CD14-positive monocyte (primary cell): ENCODE data around the gene SCN8A. TPM values are rescaled to one million over a fixed set of nuclear protein-coding genes. Genes with fewer than 3 reads are reported as not detected.
A peak's percentile ranks its signal among the peaks of the same experiment; 100 is the strongest.

ENCODE experiments used
- DNase-seq, 3 donors: peaks; one replicate each; pipeline ENCODE4 v3.0.0-alpha.2; 2011 to 2022
- H2AFZ ChIP-seq: 2 replicates; pipeline ENCODE4 v1.6.0; 2012; ENCODE audit warnings: mild to moderate bottlenecking, low read depth, low read length, inconsistent platforms; ENCODE audit not compliant: insufficient read depth, poor library complexity, severe bottlenecking
- H3K27ac ChIP-seq, 2 donors: 1 replicate in 1 of 2; 2 replicates in 1 of 2; pipeline ENCODE4 v1.5.1; 2012 to 2013; ENCODE audit warnings: low read length in 2 of 2, control low read depth in 1 of 2, inconsistent platforms in 1 of 2, low read depth in 1 of 2, mild to moderate bottlenecking in 1 of 2
- H3K27me3 ChIP-seq, 2 donors: one replicate each; pipeline versions ENCODE4 v1.6.0 to v1.6.1; 2011 to 2013; ENCODE audit warnings: low read length in 2 of 2; ENCODE audit not compliant: control insufficient read depth in 2 of 2, insufficient read depth in 2 of 2
- H3K36me3 ChIP-seq, 2 donors: replicated peaks in 1 of 2; 1 replicate in 1 of 2; 2 replicates in 1 of 2; pipeline versions ENCODE4 v1.5.1 to v1.6.1; 2012 to 2013; ENCODE audit warnings: low read length in 2 of 2, control low read depth in 1 of 2, inconsistent platforms in 1 of 2, mild to moderate bottlenecking in 1 of 2; ENCODE audit not compliant: insufficient read depth in 2 of 2, control insufficient read depth in 1 of 2
- H3K4me1 ChIP-seq, 2 donors: 1 replicate in 1 of 2; 2 replicates in 1 of 2; pipeline versions ENCODE4 v1.5.1 to v1.6.1; 2012 to 2013; ENCODE audit warnings: low read length in 2 of 2, control low read depth in 1 of 2, inconsistent platforms in 1 of 2, mild to moderate bottlenecking in 1 of 2, moderate library complexity in 1 of 2; ENCODE audit not compliant: insufficient read depth in 2 of 2, control insufficient read depth in 1 of 2
- H3K4me2 ChIP-seq: replicated peaks from 2 replicates; pipeline ENCODE3; 2012; ENCODE audit warnings: low read length, moderate library complexity, mild to moderate bottlenecking; ENCODE audit not compliant: poor library complexity, severe bottlenecking; ENCODE audit errors: extremely low read depth
- H3K4me3 ChIP-seq, 3 experiments: fragments of 200-600 bp in 1 of 3; sonication (generic) in 1 of 3; replicated peaks in 1 of 3; 1 replicate in 2 of 3; 2 replicates in 1 of 3; pipeline ENCODE4 v1.5.1; 2011 to 2013; ENCODE audit warnings: low read length in 3 of 3, mild to moderate bottlenecking in 3 of 3, control low read depth in 2 of 3, low read depth in 2 of 3, inconsistent platforms in 1 of 3, moderate library complexity in 1 of 3
- H3K79me2 ChIP-seq: 2 replicates; pipeline ENCODE4 v1.6.0; 2012; ENCODE audit warnings: mild to moderate bottlenecking, control low read depth, inconsistent platforms, low read length, moderate library complexity; ENCODE audit not compliant: insufficient read depth
- H3K9ac ChIP-seq: 2 replicates; pipeline ENCODE4 v1.6.0; 2017; ENCODE audit warnings: low read length, mild to moderate bottlenecking; ENCODE audit not compliant: insufficient read depth, poor library complexity, severe bottlenecking
- H3K9me3 ChIP-seq, 2 donors: replicated peaks in 1 of 2; 1 replicate in 1 of 2; 2 replicates in 1 of 2; pipeline versions ENCODE4 v1.5.1 to v1.6.1; 2012 to 2013; ENCODE audit warnings: low read length in 2 of 2, control low read depth in 1 of 2; ENCODE audit not compliant: control insufficient read depth in 1 of 2, insufficient read depth in 1 of 2
- H4K20me1 ChIP-seq: 2 replicates; pipeline ENCODE4 v1.6.0; 2012; ENCODE audit warnings: mild to moderate bottlenecking, low read length, control low read depth, moderate library complexity; ENCODE audit not compliant: insufficient read depth
- H3K27ac Mint-ChIP-seq, 7 donors: one replicate each; pipeline ENCODE4 v1.8.0; 2020; ENCODE audit warnings: mild to moderate bottlenecking in 7 of 7, mixed read lengths in 7 of 7, moderate library complexity in 6 of 7, inconsistent platforms in 2 of 7
- H3K27me3 Mint-ChIP-seq, 3 donors: one replicate each; pipeline ENCODE4 v1.8.0; 2021 to 2022; ENCODE audit warnings: low read depth in 3 of 3, mild to moderate bottlenecking in 3 of 3, mixed read lengths in 3 of 3, moderate library complexity in 3 of 3, inconsistent platforms in 1 of 3
- H3K36me3 Mint-ChIP-seq, 2 donors: one replicate each; pipeline ENCODE4 v1.8.0; 2020; ENCODE audit warnings: mixed read lengths in 2 of 2, inconsistent platforms in 1 of 2, mild to moderate bottlenecking in 1 of 2
- H3K4me1 Mint-ChIP-seq: one replicate; pipeline ENCODE4 v1.8.0; 2020; ENCODE audit warnings: mild to moderate bottlenecking, mixed read lengths
- H3K4me3 Mint-ChIP-seq, 2 donors: one replicate each; pipeline ENCODE4 v1.8.0; 2020; ENCODE audit warnings: mild to moderate bottlenecking in 2 of 2, mixed read lengths in 2 of 2, moderate library complexity in 1 of 2
- H3K9me3 Mint-ChIP-seq, 7 donors: one replicate each; pipeline ENCODE4 v1.8.0; 2020 to 2022; ENCODE audit warnings: mixed read lengths in 7 of 7, mild to moderate bottlenecking in 6 of 7, moderate library complexity in 6 of 7, inconsistent platforms in 2 of 7
- CTCF ChIP-seq: fragments of 200-600 bp; IDR thresholded peaks from one replicate; pipeline ENCODE4 v1.8.0; 2022; ENCODE audit warnings: antibody characterized with exemption, mild to moderate bottlenecking
- WGBS: methylation state at CpG from one replicate; pipeline ENCODE4 v1.1.5; 2013; ENCODE audit warnings: missing lambda C conversion rate; ENCODE audit not compliant: insufficient coverage; 5-methylcytosine and 5-hydroxymethylcytosine counted together
- intact Hi-C, 2 donors: fragments of 100-400 bp; cut with micrococcal nuclease; formaldehyde crosslinking; loops; one replicate each; pipeline versions ENCODE4 v1.15.0 to v1.15.1; 2023
- polyA plus RNA-seq, 3 donors: library from polyadenylated mRNA; depleted of rRNA in 1 of 3; unstranded in 2 of 3; stranded (reverse) in 1 of 3; fragments of 300-500 nt in 2 of 3; fragments of >200 nt in 1 of 3; fragmentation: Illumina TruSeq in 2 of 3; gene quantifications; 1 replicate in 2 of 3; 2 replicates in 1 of 3; pipeline ENCODE4 v1.2.3, GENCODE V29; 2012 to 2021

SCN8A gene
- polyA plus RNA-seq, 3 donors: 0.03 TPM; not detected in 2

DNA sequence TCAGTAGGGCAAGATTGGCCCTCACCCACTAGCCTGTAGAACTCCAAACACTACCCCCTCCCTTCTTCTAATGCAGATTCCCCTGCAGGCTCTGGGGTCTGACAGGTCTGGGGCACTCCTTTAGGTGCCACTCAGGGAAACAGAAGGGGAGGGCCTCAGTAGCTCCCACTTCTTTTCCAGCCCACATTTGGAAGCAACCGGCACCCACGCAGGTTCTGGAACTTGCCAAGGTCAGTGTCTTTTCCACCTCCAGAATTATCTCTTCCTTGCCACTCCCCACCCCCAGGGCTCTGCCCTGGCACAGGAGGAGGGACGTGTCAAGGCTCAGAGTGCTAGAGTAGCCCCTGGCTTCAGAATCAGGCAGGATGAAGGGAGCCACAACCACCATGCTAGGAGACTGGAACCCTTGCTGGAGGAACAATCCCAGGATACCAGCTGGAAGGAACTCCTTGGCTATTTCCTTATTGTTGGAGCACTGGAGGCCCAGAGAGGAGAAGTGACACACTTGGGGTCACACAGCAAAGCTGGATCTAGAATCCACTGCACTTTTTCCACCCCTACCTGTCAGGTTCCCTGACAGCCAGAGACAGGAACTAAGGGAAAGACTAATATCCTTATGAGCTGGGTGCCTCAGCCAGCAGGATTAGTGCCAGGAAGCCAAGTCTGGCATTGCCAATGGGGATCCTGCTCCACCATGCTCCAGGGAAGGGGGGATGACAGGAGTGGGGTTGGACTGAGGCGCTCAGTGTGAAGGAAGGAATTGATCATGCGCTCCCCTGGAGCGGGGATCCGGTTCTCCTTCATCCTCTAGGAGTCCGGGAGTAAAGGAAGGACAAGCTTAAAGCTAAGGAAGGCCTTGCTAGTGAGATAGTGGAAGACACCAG is 259.3 kb downstream of the SCN8A start:
- Histone ChIP-seq H3K4me2 (no peak overlapping the region), H3K4me3 (peak overlapping the region in 1 of 3 experiments; percentile 58), H3K27ac (peak overlapping the region in 1 of 2 donors; percentile 16), H3K36me3 (no peaks in the 10 kb centered on the region), H4K20me1 (no peaks in the 10 kb centered on the region), H2AFZ (no peak overlapping the region), H3K79me2 (no peaks in the 10 kb centered on the region), H3K9me3 (no peaks in the 10 kb centered on the region), H3K27me3 (peaks cover 8 to 24% of the 10 kb centered on the region in 2 donors), H3K9ac (no peak overlapping the region), H3K4me1 (peaks cover 55 to 66% of the 10 kb centered on the region in 2 donors)
- Mint-ChIP-seq H3K27me3 (peaks cover 25 to 34% (median 30%) of the 10 kb centered on the region in 3 donors), H3K36me3 (peaks cover 4 to 5% of the 10 kb centered on the region in 2 donors), H3K4me3 (peak overlapping the region in 1 of 2 donors; percentile 59), H3K27ac (peak overlapping the region in 1 of 7 donors; percentile 14), H3K9me3 (peaks cover 0 to 5% (median 0%) of the 10 kb centered on the region in 7 donors), H3K4me1 (peaks cover 55% of the 10 kb centered on the region)
- WGBS: 95% methylated on average over 5 of the region's 8 CpGs
- no peak for DNase-seq
- intact Hi-C loops: no loop called here
- no peak for TF ChIP-seq CTCF

DNA sequence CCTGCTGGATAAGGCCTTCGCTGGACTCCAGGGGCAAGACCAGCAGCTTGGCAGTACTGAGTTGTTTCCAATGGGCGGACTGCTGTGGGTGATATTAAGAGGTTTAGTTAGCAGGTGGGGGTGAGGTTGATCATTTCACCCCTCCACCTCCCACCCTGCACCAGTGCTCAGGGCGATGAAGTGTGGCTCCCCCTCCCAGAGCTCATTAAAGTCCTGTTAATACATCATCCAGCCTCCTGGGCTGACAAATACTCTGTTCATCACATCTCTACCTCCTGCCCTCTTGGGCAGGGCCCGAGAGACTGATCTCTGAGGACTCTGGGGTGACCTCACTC is 259.9 kb downstream of the SCN8A start:
- Histone ChIP-seq H3K27me3 (peaks cover 7 to 19% of the 10 kb centered on the region in 2 donors), H4K20me1 (no peaks in the 10 kb centered on the region), H3K79me2 (no peaks in the 10 kb centered on the region), H3K36me3 (no peaks in the 10 kb centered on the region), H3K9me3 (no peaks in the 10 kb centered on the region), H3K4me1 (peaks cover 55 to 66% of the 10 kb centered on the region in 2 donors), H3K9ac (no peak overlapping the region), H3K4me3 (peak overlapping the region in 1 of 3 experiments; percentile 58), H3K27ac (peak overlapping the region; percentile 4 to 66), H2AFZ (no peak overlapping the region), H3K4me2 (peak overlapping the region; percentile 59)
- no peak for TF ChIP-seq CTCF
- peaks cover 4 to 5% of the 10 kb centered on the region in 2 donors for H3K36me3 Mint-ChIP-seq
- H3K4me1 Mint-ChIP-seq: peaks cover 55% of the 10 kb centered on the region
- DNase-seq: no peak
- H3K4me3 Mint-ChIP-seq: peak overlapping the region in 1 of 2 donors; percentile 72
- 64% methylated on average over 2 of the region's 4 CpGs for WGBS
- H3K27ac Mint-ChIP-seq: peak overlapping the region in 2 of 7 donors; percentile 26 to 74
- peaks cover 0 to 4% (median 0%) of the 10 kb centered on the region in 7 donors for H3K9me3 Mint-ChIP-seq
- intact Hi-C loops: no loop called here
- peaks cover 19 to 32% (median 27%) of the 10 kb centered on the region in 3 donors for H3K27me3 Mint-ChIP-seq
